ENCODE data around the gene MDM4. TPM values are rescaled to one million over a fixed set of nuclear protein-coding genes. Genes with fewer than 3 reads are reported as not detected.

The MDM4 gene
- total RNA-seq, 6 experiments from 2014 or later = 21.0 to 37.6 (median 25.3) TPM

DNA sequence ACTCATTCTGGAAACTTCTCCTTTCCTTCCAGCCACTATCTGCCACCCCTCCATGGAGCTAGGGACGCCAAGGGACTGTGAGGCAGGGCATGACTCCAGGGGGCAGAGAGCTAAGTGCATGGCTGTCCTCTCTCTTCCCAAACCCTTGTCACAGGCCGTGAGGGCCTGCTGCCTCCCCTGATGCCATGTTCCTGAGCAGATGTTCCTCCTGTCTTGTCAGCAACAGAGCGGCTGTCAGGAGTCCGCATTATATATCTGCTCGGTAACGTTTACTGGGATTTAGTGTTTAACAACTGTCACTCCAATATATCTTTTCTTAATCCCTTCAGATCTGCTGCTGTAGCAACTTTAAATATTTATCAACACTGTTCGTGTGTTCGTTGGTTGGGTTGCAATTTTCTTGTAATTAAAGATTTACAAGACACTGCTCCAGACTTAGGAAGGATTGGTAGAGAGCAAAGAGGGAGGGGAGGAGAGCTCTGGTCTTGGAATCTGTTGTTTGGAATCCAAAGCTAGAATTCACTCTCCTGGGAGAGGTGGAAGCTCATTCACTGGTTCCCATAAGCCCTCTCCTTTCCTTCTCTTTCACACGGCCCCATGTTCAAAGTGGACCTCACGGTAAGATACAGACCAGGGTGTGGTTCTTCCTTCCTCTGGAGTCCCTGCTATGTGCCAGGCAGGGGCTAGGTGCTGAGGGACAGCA, 76.2 kb downstream of the MDM4 start:
- intact Hi-C loops (cut with DNase I) = no loop called here
- Histone ChIP-seq H3K27ac (no peak overlapping the region), H3K4me3 (no peak overlapping the region), H3K9me3 (no peaks in the 10 kb centered on the region), H3K4me1 (no peaks in the 10 kb centered on the region), H3K27me3 (no peaks in the 10 kb centered on the region), H3K36me3 (no peaks in the 10 kb centered on the region)
- DNase-seq (no peak), ATAC-seq (no peak)
- 60% methylated on average over 8 of the region's 10 CpGs for WGBS (ENCODE audit: insufficient coverage, low coverage, low lambda C conversion rate, missing lambda C conversion rate)
- TF ChIP-seq POLR2A (IDR thresholded peaks at IDR 0.05) = no peak
- TF ChIP-seq, protein P1, sequence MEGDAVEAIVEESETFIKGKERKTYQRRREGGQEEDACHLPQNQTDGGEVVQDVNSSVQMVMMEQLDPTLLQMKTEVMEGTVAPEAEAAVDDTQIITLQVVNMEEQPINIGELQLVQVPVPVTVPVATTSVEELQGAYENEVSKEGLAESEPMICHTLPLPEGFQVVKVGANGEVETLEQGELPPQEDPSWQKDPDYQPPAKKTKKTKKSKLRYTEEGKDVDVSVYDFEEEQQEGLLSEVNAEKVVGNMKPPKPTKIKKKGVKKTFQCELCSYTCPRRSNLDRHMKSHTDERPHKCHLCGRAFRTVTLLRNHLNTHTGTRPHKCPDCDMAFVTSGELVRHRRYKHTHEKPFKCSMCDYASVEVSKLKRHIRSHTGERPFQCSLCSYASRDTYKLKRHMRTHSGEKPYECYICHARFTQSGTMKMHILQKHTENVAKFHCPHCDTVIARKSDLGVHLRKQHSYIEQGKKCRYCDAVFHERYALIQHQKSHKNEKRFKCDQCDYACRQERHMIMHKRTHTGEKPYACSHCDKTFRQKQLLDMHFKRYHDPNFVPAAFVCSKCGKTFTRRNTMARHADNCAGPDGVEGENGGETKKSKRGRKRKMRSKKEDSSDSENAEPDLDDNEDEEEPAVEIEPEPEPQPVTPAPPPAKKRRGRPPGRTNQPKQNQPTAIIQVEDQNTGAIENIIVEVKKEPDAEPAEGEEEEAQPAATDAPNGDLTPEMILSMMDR (IDR thresholded peaks at IDR 0.05) = no peak

DNA sequence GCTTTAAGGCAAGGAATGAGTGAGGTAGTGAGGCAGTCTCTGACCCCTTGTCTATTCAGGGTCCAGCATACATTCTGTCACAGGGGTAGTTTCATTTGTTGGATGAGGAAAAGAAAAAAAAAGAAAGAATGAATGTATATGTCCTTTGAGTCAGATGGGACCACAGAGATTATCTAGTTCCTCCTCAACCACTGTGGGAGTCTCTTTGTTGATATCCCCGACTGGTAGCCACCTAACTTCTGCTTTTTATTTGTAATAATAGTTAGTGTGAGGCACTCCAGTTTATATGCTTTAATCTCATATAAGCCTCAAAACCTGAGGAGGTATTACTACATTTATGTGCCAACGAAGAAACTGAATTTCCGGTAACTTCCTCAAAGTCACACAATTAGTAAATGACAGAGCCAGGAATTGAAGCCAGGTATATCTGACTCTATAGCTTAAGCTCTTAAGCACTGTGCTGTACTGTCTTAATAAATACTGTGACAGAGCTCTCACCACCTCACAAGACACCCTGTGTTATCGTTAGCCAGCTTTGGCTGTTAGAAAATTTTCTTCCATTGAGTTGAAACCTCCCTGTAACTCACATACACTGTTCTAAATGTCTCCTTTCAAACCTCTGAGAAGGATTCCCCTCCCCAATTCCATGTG, 82.2 kb downstream of the MDM4 start:
- intact Hi-C loops (cut with DNase I) = no loop called here
- ATAC-seq = no peak
- no peaks in the 10 kb centered on the region for H3K36me3 ChIP-seq
- H3K9me3 ChIP-seq = no peaks in the 10 kb centered on the region
- 83% methylated on average over 4 of the region's 4 CpGs for WGBS (ENCODE audit: insufficient coverage, low coverage, low lambda C conversion rate, missing lambda C conversion rate)
- TF ChIP-seq, protein P1 (IDR thresholded peaks at IDR 0.05) = no peak
- TF ChIP-seq POLR2A (IDR thresholded peaks at IDR 0.05) = no peak
- H3K27me3 ChIP-seq = no peaks in the 10 kb centered on the region
- DNase-seq = no peak
- peaks cover 0 to 3% (median 0%) of the 10 kb centered on the region in 4 donors for H3K4me1 ChIP-seq
- H3K27ac ChIP-seq = no peak overlapping the region
- no peak overlapping the region for H3K4me3 ChIP-seq

DNA sequence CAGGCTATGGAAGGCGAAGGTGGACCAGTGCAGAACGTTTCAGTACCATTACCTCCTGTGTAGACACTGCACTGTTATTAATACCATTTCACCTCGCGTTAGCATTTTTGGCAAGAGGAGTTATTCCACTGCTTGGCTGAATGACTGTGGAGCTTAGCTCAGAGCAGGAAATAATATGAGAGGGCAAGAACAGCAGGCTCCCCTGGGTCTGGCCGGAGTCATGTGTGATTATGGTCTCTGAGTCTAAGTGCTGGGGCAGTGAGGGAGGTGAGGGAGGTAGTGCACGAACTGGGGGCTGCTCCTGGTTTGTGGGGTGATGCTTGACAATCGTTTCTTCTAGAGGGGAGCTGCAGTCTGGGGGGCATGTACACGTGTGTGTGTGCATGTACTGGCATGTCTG, 82.9 kb downstream of the MDM4 start:
- TF ChIP-seq, protein P1 (IDR thresholded peaks at IDR 0.05) = no peak
- no peak for TF ChIP-seq POLR2A (IDR thresholded peaks at IDR 0.05)
- 53% methylated on average over 4 of the region's 8 CpGs for WGBS (ENCODE audit: insufficient coverage, low coverage, low lambda C conversion rate, missing lambda C conversion rate)
- Histone ChIP-seq H3K4me3 (no peak overlapping the region), H3K36me3 (no peaks in the 10 kb centered on the region), H3K9me3 (no peaks in the 10 kb centered on the region), H3K27me3 (no peaks in the 10 kb centered on the region), H3K4me1 (peaks cover 0 to 3% (median 0%) of the 10 kb centered on the region in 4 donors), H3K27ac (no peak overlapping the region)
- ATAC-seq (no peak), DNase-seq (no peak)
- intact Hi-C loops (cut with DNase I) = no loop called here

DNA sequence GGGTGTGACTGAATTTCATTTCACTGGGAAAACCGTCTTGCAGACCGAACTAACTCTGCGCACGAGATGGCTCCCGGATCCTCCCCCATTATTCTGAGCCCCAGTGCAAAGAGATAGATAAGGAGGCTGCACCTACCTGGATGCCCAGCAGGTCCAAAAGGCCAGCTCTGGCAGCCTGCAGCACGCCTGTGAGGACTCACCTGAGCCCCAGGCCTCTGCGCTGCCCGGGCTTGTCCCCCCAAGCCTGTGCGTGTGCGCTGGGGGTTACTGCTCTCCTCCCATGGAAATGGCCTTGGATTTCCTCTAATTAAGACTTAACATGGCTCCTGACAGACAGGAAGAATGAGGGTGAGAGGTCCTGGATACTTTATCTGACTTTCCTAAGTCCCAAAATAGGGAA, 83.4 kb downstream of the MDM4 start:
- no peak for ATAC-seq
- 81% methylated on average over 4 of the region's 10 CpGs for WGBS (ENCODE audit: insufficient coverage, low coverage, low lambda C conversion rate, missing lambda C conversion rate)
- intact Hi-C loops (cut with DNase I) = no loop called here

More for the DNA sequence above, 83.4 kb downstream of the MDM4 start:
- peaks cover 0 to 3% (median 0%) of the 10 kb centered on the region in 4 donors for H3K4me1 ChIP-seq
- no peak overlapping the region for H3K27ac ChIP-seq
- H3K9me3 ChIP-seq = no peaks in the 10 kb centered on the region
- TF ChIP-seq POLR2A (IDR thresholded peaks at IDR 0.05) = no peak
- TF ChIP-seq, protein P1 (IDR thresholded peaks at IDR 0.05) = no peak
- no peaks in the 10 kb centered on the region for H3K36me3 ChIP-seq
- DNase-seq = no peak
- no peak overlapping the region for H3K4me3 ChIP-seq
- no peaks in the 10 kb centered on the region for H3K27me3 ChIP-seq
